ENCODE results near the gene ZNF20.
"Not testable (repeated sequence)": the region's sequence is repeated elsewhere in the genome, so short reads cannot be mapped to it uniquely, and the experiment has no call there.

The ZNF20 gene

DNA sequence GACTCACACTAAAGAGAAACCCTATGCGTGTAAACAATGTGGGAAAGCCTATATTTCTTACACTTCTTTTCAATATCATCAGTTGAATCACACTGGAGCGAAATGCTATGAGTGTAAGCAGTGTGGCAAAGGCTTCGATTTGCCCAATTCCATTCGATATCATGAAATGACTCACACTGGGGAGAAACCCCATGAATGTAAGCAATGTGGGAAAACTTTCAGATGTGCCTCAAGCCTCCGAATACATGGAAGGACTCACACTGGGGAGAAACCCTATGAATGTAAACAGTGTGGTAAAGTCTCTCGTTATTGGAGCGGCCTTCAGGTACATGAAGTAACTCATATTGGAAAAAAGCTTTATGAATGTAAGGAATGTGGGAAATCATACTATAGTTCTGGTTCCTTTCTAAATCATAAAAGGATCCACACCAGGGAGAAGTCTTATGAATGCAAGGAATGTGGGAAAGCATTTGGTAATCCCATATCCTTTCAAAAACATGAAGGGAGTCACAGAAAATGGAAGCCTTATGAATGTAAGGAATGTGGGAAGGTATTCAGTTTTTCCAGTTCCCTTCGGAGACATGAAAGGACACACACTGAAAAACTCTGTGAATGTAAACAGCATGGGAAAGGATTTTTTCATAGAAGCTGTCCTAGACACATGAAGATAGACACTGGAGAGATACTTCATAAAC lies 28.1 kb downstream of the ZNF20 start:
- TF ChIP-seq, protein P1, sequence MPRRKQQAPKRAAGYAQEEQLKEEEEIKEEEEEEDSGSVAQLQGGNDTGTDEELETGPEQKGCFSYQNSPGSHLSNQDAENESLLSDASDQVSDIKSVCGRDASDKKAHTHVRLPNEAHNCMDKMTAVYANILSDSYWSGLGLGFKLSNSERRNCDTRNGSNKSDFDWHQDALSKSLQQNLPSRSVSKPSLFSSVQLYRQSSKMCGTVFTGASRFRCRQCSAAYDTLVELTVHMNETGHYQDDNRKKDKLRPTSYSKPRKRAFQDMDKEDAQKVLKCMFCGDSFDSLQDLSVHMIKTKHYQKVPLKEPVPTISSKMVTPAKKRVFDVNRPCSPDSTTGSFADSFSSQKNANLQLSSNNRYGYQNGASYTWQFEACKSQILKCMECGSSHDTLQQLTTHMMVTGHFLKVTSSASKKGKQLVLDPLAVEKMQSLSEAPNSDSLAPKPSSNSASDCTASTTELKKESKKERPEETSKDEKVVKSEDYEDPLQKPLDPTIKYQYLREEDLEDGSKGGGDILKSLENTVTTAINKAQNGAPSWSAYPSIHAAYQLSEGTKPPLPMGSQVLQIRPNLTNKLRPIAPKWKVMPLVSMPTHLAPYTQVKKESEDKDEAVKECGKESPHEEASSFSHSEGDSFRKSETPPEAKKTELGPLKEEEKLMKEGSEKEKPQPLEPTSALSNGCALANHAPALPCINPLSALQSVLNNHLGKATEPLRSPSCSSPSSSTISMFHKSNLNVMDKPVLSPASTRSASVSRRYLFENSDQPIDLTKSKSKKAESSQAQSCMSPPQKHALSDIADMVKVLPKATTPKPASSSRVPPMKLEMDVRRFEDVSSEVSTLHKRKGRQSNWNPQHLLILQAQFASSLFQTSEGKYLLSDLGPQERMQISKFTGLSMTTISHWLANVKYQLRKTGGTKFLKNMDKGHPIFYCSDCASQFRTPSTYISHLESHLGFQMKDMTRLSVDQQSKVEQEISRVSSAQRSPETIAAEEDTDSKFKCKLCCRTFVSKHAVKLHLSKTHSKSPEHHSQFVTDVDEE (CRISPR knock-in tag; IDR thresholded peaks at IDR 0.05): no peak
- no peak for TF ChIP-seq SNAI2 (CRISPR knock-in tag; IDR thresholded peaks at IDR 0.05)
- TF ChIP-seq TOX (CRISPR knock-in tag; IDR thresholded peaks at IDR 0.05; ENCODE audit: borderline replicate concordance): no peak
- no peak for TF ChIP-seq ZNF8 (CRISPR knock-in tag; IDR thresholded peaks at IDR 0.05)
- TF ChIP-seq GLIS3 (CRISPR knock-in tag; IDR thresholded peaks at IDR 0.05): no peak
- TF ChIP-seq, protein P2, sequence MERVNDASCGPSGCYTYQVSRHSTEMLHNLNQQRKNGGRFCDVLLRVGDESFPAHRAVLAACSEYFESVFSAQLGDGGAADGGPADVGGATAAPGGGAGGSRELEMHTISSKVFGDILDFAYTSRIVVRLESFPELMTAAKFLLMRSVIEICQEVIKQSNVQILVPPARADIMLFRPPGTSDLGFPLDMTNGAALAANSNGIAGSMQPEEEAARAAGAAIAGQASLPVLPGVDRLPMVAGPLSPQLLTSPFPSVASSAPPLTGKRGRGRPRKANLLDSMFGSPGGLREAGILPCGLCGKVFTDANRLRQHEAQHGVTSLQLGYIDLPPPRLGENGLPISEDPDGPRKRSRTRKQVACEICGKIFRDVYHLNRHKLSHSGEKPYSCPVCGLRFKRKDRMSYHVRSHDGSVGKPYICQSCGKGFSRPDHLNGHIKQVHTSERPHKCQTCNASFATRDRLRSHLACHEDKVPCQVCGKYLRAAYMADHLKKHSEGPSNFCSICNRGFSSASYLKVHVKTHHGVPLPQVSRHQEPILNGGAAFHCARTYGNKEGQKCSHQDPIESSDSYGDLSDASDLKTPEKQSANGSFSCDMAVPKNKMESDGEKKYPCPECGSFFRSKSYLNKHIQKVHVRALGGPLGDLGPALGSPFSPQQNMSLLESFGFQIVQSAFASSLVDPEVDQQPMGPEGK (CRISPR knock-in tag; IDR thresholded peaks at IDR 0.05; ENCODE audit: borderline replicate concordance): no peak
- no peak for ATAC-seq

DNA sequence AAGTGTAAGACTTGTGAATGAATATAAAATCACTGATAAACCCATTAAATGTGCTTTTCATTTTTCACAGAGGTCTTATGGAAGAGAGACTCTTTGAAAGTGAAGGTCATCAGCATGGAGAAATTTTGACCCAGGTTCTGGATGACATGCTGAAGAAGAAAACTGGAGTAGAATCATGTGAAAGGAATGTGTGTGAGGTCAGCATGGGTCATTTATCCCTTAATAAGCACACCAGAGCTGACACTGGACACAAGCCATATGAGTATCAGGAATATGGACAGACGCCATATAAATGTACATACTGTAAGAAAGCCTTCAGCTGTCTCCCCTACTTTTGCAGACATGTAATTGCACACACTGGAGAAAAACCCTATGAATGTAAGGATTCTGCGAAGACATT lies 29.0 kb downstream of the ZNF20 start:
- TF ChIP-seq, protein P3, sequence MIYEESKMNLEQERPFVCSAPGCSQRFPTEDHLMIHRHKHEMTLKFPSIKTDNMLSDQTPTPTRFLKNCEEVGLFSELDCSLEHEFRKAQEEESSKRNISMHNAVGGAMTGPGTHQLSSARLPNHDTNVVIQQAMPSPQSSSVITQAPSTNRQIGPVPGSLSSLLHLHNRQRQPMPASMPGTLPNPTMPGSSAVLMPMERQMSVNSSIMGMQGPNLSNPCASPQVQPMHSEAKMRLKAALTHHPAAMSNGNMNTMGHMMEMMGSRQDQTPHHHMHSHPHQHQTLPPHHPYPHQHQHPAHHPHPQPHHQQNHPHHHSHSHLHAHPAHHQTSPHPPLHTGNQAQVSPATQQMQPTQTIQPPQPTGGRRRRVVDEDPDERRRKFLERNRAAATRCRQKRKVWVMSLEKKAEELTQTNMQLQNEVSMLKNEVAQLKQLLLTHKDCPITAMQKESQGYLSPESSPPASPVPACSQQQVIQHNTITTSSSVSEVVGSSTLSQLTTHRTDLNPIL (CRISPR knock-in tag; IDR thresholded peaks at IDR 0.05; ENCODE audit: low read depth): no peak
- TF ChIP-seq SNAI2 (CRISPR knock-in tag; IDR thresholded peaks at IDR 0.05) (no peak), BACH2 (CRISPR knock-in tag; IDR thresholded peaks at IDR 0.05; ENCODE audit: borderline replicate concordance) (no peak), OSR1 (CRISPR knock-in tag; IDR thresholded peaks at IDR 0.05) (no peak), CSRNP3 (CRISPR knock-in tag; IDR thresholded peaks at IDR 0.05) (no peak), ZFP3 (CRISPR knock-in tag; IDR thresholded peaks at IDR 0.05) (no peak), GLIS3 (CRISPR knock-in tag; IDR thresholded peaks at IDR 0.05) (no peak), ZC3H10 (CRISPR knock-in tag; IDR thresholded peaks at IDR 0.05) (no peak), ZNF565 (CRISPR knock-in tag; conservative IDR thresholded peaks at IDR 0.05; ENCODE audit: low read depth) (no peak)
- TF ChIP-seq, protein P2 (CRISPR knock-in tag; IDR thresholded peaks at IDR 0.05; ENCODE audit: borderline replicate concordance): no peak
- no peak for ATAC-seq

- ATAC-seq: not testable (repeated sequence)
Measured at GRCh38 chr19:12103909-12104308, 36.2 kb downstream of the ZNF20 start.

- ATAC-seq: no peak
- TF ChIP-seq SNAI2 (CRISPR knock-in tag; IDR thresholded peaks at IDR 0.05) (no peak), ARNTL (CRISPR knock-in tag; IDR thresholded peaks at IDR 0.05; ENCODE audit: borderline replicate concordance, low read depth) (no peak), PPARA (CRISPR knock-in tag; IDR thresholded peaks at IDR 0.05; ENCODE audit: borderline replicate concordance) (no peak), ZNF8 (CRISPR knock-in tag; IDR thresholded peaks at IDR 0.05) (no peak), CSDC2 (CRISPR knock-in tag; IDR thresholded peaks at IDR 0.05) (no peak), OSR1 (CRISPR knock-in tag; IDR thresholded peaks at IDR 0.05) (no peak), ZC3H10 (CRISPR knock-in tag; IDR thresholded peaks at IDR 0.05) (no peak), ZNF565 (CRISPR knock-in tag; conservative IDR thresholded peaks at IDR 0.05; ENCODE audit: low read depth) (no peak)
- TF ChIP-seq, protein P3 (CRISPR knock-in tag; IDR thresholded peaks at IDR 0.05; ENCODE audit: low read depth): no peak
Measured at GRCh38 chr19:12098040-12098439, 42.1 kb downstream of the ZNF20 start.
